ENCODE results near the gene ABCB1.

The ABCB1 gene

DNA sequence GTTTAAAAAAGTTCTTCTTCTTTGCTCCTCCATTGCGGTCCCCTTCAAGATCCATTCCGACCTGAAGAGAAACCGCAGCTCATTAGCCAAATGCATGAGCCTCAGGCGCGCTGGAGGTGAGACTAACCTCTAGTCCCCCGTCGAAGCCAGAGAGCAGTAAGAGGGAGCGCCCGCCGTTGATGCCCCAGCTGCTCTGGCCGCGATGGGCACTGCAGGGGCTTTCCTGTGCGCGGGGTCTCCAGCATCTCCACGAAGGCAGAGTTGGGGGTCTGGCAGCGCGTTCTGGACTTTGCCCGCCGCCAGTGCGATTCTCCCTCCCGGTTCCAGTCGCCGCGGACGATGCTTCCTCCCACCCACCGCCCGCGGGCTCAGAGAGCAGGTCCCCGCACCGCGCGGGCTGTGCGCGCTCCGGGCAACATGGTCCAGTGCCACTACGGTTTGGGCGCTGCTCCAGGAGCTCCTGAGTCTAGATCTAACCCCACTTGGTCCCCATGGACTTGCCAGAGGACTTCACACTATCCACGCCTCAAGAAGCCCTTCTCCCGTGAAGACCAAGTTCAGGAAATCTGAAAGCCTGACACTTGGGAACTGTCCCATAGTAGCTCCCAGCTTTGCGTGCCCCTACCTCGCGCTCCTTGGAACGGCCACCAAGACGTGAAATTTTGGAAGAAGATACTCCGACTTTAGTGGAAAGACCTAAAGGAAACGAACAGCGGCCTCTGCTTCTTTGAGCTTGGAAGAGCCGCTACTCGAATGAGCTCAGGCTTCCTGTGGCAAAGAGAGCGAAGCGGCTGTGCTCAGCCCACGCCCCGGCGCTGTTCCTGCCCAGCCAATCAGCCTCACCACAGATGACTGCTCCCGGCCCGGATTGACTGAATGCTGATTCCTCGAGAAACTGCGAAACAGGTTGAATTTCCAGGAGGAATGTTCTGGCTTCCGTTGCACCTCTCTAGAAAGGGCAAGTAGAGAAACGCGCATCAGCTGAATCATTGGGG lies at the start of gene ABCB1:
Gene ABCB1, minus strand, starts transcription at position 755 of the 995 bp plus-strand sequence. Its CDS starts 700 bp downstream, at position 55.
- DNase-seq (ENCODE audit: low spot score): peak; percentile 83

DNA sequence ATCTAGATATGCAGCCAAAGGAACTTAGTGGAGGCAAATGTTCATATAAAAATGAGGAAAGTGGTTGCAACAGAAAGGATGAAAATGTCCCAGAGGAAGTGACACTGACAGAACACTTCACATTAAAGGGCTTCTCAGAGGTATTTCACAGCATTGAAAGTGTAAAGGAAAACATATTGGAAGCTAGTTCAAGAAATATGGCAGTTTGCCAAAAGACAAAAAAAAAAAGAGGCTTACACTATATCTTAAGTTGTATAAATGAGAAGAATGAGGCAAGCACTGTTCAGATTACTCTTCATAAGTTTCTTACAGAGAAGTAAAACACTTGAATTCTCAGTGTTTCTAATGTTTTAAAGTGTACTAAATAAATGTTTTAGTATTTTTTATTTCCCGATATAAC lies 47.6 kb upstream of the ABCB1 start:
- no peak for DNase-seq (ENCODE audit: low spot score)

DNA sequence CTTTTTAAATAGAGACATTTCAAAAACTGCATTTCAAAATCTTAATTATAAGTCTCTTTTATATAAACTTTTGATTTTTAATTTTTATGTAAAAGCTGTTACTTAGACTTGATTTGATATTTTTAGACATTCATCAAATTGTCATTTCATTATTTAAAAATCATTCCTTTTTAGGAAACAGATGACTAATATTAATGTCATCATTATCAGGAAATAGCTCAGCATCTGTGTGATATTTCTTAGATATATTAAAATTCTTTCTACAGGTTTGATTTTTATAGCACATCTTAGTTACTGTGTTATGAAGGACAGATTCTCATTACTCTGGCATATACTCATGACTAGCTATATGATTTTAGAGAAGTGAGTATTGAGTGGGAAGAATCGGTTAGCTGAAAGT lies 44.8 kb upstream of the ABCB1 start:
- no peak for DNase-seq (ENCODE audit: low spot score)

DNA sequence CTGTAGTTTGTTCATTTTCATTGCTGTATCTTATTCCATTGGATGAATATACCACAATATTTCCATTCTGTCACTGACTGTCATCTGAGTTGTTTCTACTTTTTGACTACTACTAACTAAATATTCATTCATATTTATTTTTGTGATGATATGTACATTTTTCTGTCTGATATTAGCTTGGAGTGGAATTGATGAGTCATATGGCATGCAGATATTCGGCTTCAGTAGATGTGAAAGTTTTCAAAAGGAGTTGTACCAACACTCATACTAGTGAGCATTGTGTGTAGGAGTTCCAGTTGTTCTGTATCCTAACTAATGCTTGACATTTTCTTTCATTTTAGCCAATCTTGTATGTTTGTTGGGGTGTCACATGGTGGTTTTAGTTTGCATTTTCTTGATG lies 35.2 kb upstream of the ABCB1 start:
- no peak for DNase-seq (ENCODE audit: low spot score)

GRCh38 chr7:87628780-87629569 lies 28.3 kb upstream of the ABCB1 start:
- peak; percentile 40 for DNase-seq (ENCODE audit: low spot score)

DNA sequence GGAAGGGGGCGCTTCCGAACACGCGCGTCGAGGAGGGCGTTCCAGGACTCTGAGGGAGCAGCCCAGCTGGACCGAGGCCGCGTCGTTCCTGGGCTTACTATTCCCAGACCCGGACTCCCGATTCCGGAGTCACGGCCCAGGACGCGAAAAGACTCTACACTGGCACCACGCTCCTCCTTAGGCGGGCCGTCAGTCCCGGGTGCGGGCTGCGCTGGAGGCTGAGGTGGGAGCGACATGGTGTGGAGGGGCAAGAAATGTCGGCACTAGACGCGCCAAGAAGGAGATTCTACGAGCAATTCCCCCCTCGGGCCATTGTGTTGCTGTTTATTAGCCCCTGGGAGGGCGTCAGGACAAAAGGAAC lies 26.9 kb upstream of the ABCB1 start:
- no peak for DNase-seq (ENCODE audit: low spot score)

GRCh38 chr7:87625101-87625500 lies 24.4 kb upstream of the ABCB1 start:
- DNase-seq (ENCODE audit: low spot score): no peak

- DNase-seq (ENCODE audit: low spot score): no peak
These were observed 23.9 kb upstream of the ABCB1 start for GRCh38 chr7:87624628-87625027.

GRCh38 chr7:87615197-87615596 lies 14.5 kb upstream of the ABCB1 start:
- DNase-seq (ENCODE audit: low spot score): no peak

GRCh38 chr7:87609916-87610315 lies 9.2 kb upstream of the ABCB1 start:
- no peak for DNase-seq (ENCODE audit: low spot score)

DNA sequence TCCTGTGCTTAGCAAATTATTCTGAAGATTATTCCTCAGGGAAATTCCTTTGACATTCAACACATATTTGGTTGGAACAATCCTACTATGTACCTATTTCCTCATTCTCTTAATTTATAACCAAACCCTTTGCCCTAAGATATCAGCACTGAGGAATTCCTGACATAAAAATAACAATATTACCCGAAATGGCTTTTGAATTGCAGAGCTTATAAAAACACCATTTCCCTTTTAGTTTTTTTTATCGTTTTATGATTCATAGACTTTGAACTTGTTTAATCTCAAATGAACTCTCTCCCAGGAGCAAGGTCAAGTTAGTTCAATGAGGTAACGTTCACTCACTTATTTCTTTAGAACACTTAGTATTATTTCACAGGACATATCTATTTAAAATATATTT lies 7.7 kb upstream of the ABCB1 start:
- DNase-seq (ENCODE audit: low spot score): no peak

DNA sequence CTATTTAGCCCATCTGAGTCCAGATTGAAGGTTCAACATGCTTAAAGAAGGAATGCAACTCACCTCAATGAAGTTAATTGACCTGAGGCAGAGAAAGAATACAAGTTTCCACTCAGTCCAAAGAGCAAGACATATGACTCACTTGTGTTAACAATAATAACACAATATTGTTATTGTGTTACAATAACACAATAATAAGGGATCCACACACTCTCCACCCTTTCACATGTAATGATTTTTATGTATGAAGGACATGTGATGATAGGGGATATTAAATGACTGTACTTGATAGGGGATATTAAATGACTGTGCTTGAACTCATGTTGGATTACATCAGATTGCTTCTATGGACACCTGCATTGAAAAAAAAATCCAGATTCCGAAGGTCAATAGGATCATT lies 3.6 kb upstream of the ABCB1 start:
- no peak for DNase-seq (ENCODE audit: low spot score)

DNA sequence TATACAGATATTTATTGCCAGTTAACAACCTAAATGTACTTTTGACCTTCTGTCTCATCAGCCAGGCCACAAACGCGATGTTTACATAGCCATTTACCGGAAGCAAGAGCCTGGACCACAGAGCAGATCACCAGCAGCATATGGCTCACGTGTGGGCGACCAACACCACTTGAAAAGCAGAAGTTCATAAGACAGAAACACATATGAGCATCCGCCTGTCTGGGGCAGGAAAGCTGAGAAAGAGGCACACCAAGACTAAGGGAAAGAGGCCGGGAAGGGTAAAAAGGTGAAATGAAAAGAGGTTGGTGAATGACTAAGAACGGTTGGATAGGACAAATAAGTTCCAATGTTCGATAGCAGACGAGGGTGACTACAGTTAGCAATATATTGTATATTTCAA lies 1.3 kb downstream of the ABCB1 start:
- no peak for DNase-seq (ENCODE audit: low spot score)

GRCh38 chr7:87598234-87599009 lies 2.3 kb downstream of the ABCB1 start:
- no peak for DNase-seq (ENCODE audit: low spot score)

DNA sequence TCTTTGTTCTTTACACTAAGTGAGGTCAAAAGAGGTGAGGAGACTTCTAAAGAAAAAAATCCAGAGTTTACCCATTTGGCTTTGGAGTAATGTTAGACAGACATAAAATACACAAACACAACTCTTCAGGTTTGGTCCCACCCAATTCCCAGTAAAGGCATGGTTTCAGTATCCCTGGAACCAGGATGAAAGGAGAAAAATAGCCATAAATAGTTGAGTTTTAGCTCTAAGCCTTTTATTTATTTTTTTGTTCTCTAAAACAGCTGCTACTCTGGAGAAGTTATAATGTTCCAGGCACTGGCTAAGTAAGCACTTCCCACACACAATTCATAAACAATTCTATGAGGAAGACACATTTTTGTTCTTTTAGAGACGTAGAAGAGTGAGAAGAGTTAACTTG lies 4.0 kb downstream of the ABCB1 start:
- DNase-seq (ENCODE audit: low spot score): no peak

DNA sequence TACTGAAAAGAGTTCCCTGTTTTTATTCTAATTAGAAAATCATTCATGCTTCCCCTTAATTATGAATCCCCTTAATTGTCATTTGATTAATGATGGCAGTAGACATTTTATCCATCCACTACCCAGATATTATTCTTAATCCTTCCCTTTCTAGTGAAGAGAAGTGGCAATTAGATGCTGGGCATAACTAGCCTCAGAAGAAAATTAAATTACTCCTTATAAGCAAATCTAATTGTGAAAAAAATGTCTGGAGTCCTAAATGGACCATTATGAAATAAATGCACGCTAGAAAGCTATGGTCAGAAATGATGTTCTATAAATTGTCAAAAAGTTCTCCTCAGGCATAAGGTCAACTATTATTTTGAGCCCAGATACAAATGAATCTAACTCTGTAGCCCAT lies 4.5 kb downstream of the ABCB1 start:
- no peak for DNase-seq (ENCODE audit: low spot score)

GRCh38 chr7:87592300-87592699 lies 8.4 kb downstream of the ABCB1 start:
- DNase-seq (ENCODE audit: low spot score): no peak

DNA sequence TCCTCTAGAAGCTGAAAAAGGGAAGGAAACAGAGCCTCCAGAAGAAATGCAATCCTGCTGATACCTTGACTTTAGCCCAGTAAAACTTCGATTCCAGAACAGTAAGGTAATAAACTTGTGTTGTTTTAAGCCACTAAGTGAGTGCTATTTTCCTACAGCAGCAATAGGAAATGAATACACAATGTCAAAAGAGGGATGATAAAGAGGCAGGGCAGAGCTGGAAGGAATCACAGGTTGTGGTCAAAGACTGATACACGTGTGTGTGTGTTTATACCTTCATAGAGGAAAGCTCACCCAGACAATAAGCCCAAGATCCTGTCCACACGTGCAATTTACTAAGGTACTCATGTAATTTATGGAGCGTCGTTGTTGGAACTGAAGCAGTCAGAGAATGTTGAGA lies 9.5 kb downstream of the ABCB1 start:
- DNase-seq (ENCODE audit: low spot score): no peak

GRCh38 chr7:87590578-87590977 lies 10.1 kb downstream of the ABCB1 start:
- DNase-seq (ENCODE audit: low spot score): no peak

DNA sequence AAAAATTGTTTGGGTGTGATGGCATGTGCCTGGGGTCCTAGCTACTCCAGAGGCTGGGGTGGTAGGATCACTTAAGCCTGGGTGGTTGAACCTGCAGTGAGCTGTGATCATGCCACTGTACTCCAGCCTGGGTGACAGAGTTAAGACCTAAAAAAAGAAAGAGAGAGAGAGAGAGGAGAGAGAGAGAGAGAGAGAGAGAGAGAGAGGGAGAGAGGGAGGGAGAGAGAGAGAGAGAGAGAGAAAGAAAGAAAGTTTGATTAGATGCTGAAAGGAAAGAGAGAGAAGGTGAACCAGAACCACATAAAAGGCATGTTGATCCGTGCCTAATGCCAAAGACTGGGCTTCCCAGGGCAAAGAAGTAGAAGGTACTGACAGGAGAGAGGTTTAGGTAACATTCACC lies 11.1 kb downstream of the ABCB1 start:
- no peak for DNase-seq (ENCODE audit: low spot score)

- DNase-seq (ENCODE audit: low spot score): no peak
These were observed 19.0 kb downstream of the ABCB1 start for GRCh38 chr7:87581723-87582122.

GRCh38 chr7:87580636-87581035 lies 20.0 kb downstream of the ABCB1 start:
- no peak for DNase-seq (ENCODE audit: low spot score)

Measured in iPS-NIHi11 (cell line).